Heart left ventricle (tissue), 13 donors: ENCODE measurements around the gene KLHL8.

ENCODE experiments used
- CTCF ChIP-seq, 12 donors: fragments of 200-600 bp; sonication (generic) in 4 of 12; IDR thresholded peaks; one replicate each; pipeline versions ENCODE4 v1.5.0 to v1.8.0; 2018 to 2022; ENCODE audit warnings: antibody characterized with exemption in 12 of 12, mild to moderate bottlenecking in 5 of 12
- POLR2A ChIP-seq, 2 donors: fragments of 450-650 bp; IDR thresholded peaks; one replicate each; pipeline ENCODE4 v1.6.1; 2017; ENCODE audit warnings: antibody characterized with exemption in 2 of 2, mild to moderate bottlenecking in 2 of 2, moderate library complexity in 2 of 2
- donor health status: ischemic (EF 13 %, LVEDD 7.1; RV severe dilation, severe dysfunction).
- donor health status: DM: no; HTN: yes; CAD: no.
- donor health status: DM: no; HTN: no; CAD: no.
- donor health status: ischemic (EF 25% LVEDD 6.9; RV normal size, moderate dysfunction).
- donor health status: ischemic (EF 25% LVEDD 5.7; RV mildly dilated, moderate dysfunction).
- donor health status: ischemic (EF 35%, LVEDD 5.7; RV mildly dilated, moderate dysfunction).
- donor health status: nonischemic (EF 11% LVEDD 7.7; RV severe dilation, severe dysfunction).
- donor health status: DM: yes; HTN: yes; CAD: no.
- donor health status: PGD.
- donor health status: ischemic (EF 29% LVEDD 5.4; RV normal size, mild dysfunction).
- donor health status: nonischemic (EF 23%, LVEDD 6.1; RV moderate dilation, normal function).

- no peak for TF ChIP-seq POLR2A (IDR thresholded peaks at IDR 0.05)
- no peak for TF ChIP-seq CTCF (IDR thresholded peaks at IDR 0.05)
These were observed 101.6 kb downstream of the KLHL8 start for GRCh38 chr4:87118826-87119225.
